UCSD-AML1 (cell line): ENCODE measurements around the gene DYRK2.

Source experiments
- DNase-seq: peaks from one replicate; lab custom pipeline; 2025; ENCODE audit not compliant: unreplicated experiment; lab: John Stamatoyannopoulos, UW

The DYRK2 gene

DNA sequence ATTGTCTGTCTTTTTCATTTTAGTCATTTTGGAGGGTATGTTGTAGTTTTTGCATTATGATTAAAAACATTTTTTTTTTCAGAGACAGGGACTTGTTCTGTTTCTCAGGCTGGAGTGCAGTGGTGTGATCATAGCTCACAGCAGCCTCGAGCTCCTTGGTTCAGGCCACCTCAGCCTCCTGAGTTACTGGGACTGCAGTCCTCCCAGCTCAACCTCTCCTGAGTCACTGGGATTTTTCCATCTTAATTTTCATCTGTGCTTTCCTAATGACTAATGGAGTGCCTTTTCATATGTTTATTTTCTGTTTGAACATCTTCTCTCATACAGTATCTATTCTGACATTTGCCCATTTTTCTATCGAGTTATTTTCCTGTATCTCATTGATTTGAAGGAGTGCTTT, 52.6 kb downstream of the DYRK2 start:
- no peak for DNase-seq

DNA sequence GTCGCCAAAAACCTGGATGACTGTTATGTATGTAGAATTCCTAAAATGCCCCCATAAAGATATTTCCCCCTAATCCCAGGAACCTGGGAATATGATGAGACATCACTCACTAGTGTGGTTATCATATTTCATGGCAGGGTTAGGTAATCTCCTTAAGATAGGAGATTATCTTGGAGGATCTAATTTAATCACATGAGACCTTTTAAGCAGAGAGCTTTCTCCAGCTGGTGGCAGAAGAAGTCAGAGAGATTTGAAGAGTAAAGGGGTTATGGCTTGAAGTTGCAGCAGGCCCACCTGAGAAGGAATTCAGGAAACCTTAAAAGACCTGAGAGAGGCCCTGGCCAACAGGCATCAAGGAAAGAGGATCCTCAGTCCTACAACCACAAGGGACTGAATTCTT, 53.6 kb downstream of the DYRK2 start:
- no peak for DNase-seq

DNA sequence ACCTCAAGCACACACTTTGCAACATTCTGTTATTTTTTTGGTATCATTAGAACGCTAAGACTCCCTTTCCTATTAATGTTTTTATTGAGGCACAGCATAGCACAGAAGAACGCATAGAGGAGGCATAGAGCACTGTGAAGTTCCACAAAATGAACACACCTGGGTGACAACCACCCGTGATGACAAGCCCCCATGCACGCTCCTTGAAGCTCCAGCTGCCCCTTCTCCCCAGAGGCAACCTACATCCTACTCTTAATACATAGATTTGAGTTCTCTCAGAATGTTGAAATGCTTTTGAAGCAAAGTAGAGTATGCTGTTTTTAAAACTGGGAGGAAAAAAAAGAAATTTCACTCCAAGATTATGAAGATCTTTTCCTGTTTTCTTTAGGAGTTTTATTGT, 55.5 kb downstream of the DYRK2 start:
- no peak for DNase-seq

DNA sequence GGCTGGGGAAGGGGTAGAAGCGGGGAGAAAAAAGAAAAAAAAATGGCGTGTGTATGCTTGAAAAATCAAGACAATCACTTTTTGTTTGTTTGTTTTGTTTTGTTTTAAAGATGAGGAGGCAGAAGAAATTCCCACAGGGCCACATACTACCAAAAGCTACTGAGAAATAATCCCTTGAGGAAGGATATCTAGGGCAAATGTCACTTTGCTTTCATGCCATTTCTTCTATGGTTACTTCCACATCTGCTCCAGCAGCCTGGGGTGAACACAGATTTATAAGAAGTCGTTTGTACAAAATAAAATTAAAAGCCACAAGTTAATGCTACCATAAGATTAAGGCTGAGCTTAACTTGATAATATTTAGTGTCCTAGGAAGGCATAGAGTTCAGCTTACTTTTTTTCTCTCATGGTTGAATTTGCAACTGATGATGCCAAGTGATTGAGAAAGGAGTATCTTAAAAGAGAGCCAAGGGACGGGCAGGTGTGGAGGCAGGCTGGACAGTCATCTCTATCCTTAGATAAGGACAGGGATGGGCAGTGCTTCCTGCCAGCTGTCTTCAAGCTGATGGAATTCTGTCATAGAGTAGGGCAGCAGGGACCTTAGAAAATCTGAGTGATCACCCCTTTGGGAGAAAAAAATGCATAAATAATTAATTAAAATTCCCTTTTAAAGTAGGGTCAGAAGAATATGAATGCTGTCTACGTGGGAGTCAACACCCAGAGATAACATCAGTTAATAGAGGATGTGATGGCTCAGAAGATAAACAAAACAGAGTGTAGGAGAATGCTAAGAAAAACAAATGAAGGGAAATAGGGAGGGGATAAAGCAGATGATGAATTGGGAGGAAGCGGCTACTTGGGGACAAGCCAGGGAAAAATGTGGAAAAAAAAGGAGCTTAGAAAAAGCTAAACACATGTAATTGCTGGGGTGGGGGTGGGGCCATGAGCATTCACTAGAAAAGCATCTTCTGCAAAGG, 57.1 kb downstream of the DYRK2 start:
- DNase-seq: no peak

DNA sequence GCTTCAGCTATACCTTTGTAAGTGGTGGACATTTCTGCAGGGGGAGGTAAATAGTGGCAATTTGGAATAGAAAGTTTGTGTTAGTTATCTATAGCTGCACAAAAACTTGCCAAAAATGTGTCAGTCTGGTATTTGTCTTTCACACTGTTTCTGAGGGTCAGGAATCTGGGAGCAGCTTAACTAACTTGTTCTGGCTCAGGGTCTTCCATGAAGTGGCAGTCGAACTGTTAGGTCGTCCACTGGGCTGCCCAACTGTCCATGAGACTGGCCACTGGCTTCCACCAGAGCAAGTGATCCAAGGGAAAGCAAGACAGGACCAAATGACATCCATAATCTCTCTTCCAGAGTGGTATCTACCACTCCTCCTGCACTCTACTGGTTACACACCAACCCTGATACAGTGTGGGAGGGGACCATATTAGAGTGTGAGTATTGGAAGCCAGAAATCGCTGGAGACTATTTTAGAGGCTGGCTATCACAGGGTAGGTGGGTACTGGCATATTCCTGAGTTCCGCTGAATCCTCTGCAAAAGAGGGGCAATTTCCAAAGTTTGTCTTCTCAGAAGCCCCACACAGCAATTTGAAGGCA, 60.9 kb downstream of the DYRK2 start:
- DNase-seq: no peak

DNA sequence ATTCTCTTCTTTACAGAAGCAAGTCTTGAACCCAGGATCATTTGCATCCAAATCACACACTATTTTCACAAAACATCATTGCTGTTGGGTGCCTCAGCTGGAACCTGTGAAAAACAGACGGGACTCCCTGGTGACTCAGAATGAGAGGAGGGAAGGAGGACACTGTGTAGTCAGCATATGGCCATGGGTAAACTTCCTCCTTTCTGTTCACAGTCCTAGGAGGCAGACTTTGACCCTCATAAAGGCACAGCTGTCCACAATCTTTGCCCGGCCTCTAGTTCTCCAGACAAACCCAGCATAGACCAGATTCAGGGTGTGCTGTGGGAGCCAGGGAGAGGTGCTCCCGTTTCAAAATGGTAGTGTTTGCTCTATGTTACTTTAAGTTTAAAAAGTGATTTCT, 62.0 kb downstream of the DYRK2 start:
- no peak for DNase-seq

DNA sequence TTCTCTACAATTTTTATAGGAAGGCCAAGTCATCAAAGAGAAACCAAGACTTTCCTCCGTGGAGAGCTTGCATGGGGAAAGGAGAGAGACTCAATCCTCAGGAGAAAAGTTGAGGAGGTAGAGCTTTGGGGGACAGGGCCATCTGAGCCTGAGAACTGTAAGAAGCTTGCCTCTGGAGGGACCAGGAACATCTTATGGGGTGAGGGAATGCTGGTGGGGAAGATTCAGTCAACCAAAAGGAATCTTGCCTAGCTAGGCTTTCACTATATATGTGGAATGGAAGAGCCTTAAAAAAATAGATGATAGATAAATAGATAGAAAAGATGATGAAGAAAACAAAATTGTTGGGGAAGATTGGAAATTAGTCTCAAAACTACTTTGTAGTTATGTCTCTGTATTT, 63.5 kb downstream of the DYRK2 start:
- no peak for DNase-seq

DNA sequence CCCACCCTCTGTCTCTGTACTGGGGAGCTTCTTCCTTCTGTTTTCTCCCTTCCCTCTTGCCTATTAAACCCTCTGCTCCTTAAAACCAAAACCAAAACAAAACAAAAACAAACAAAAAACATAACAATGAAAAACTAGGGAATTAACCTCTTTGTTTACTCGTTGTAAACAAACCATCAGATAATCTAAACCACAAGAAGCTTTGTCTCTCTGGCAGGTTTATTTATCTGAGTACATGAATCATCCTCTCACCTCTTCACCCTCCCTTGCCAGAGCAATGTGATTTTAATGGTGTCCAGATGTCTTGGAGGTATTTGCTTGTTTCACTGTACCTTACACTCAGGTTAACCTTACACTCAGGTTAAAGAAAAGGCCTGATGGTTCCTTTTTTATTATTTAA, 66.1 kb downstream of the DYRK2 start:
- no peak for DNase-seq
